ENCODE results near the gene HAAO. TPM values are rescaled to one million over a fixed set of nuclear protein-coding genes. Genes with fewer than 3 reads are reported as not detected.

The HAAO gene
- total RNA-seq, 4 donors from 2014 or later, result 1.9 to 29.4 (median 4.0) TPM; not detected in 1

DNA sequence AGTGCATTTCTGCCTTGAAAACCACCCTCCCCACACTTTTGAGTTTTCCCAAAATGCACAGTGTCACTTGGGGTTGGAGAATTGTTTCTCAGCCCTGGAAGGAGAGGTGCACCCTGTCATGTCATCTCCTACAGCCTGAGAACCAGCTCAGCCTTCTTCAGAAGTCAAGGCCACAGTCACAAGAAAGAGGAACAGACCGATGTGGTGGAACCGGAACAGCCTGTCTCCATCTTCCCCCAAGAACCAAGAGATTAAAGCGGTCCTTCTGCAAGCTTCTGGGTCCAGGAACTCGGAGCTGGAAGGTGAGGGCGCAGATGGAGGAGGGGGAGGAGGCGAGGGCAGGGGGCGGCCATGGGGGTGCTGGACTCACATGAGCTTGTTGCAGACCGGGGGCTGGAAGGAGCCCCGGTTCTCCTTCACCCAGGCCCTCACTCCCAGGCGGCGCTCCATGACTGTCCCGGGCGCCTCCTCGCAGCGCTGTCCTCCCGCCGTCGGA is 248 bp downstream of the HAAO start:
- Histone ChIP-seq H3K9me3 (no peaks in the 10 kb centered on the region), H3K4me3 (peak overlapping the region; percentile 56 to 64 (median 60)), H3K27me3 (no peaks in the 10 kb centered on the region), H3K36me3 (no peaks in the 10 kb centered on the region), H3K4me1 (peaks cover 0 to 22% (median 12%) of the 10 kb centered on the region in 4 donors), H3K27ac (peak overlapping the region; percentile 83 to 88 (median 86))
- no peak for TF ChIP-seq POLR2A (IDR thresholded peaks at IDR 0.05)
- no peak for TF ChIP-seq EP300 (IDR thresholded peaks at IDR 0.05; ENCODE audit: low read depth)
- TF ChIP-seq CTCF (IDR thresholded peaks at IDR 0.05), result no peak
- TF ChIP-seq POLR2AphosphoS5 (IDR thresholded peaks at IDR 0.05), result no peak
- in situ Hi-C loops (cut with MboI; ENCODE audit: low pct_ligation_motif_present in 1 of 4, low pct_unique_long_range_greater_than_20kb in 1 of 4, low sequenced_read_pairs in 3 of 4) (no loop called here), intact Hi-C loops (cut with DNase I; ENCODE audit: low total_unique reads) (no loop called here)
- WGBS, 2 donors (ENCODE audit: low coverage in 1 of 2), result 4% methylated on average over 18 of the region's 18 CpGs; no CpG with 5 or more reads in 1 of the 2 donors
- DNase-seq, result no peak

DNA sequence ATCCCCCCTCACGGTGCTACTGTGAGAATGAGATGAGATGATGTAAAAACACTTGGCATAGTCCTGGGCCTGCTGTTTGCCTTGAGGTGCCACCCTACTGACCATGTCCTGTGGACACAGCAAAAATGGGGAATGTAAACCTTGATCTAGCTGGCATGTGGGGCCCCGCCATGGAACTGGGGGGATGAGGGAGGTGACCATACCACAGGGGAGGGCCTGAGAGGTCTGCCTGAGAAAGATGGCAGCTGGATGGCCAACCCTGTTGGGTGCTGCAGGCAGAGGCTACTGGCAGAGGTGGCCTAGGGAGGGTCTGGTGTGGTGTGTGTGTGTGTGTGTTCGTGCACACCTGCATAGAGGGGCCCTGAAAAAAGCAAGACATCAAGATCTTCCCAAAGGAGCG is 777 bp downstream of the HAAO start:
- H3K36me3 ChIP-seq, result no peaks in the 10 kb centered on the region
- no peaks in the 10 kb centered on the region for H3K27me3 ChIP-seq
- DNase-seq, result no peak
- no peaks in the 10 kb centered on the region for H3K9me3 ChIP-seq
- H3K4me3 ChIP-seq, result peak overlapping the region in 2 of 4 donors; percentile 58 to 64
- peak overlapping the region in 3 of 4 donors; percentile 83 to 88 (median 85) for H3K27ac ChIP-seq
- WGBS, 2 donors (ENCODE audit: low coverage in 1 of 2), result 66% methylated on average over 4 of the region's 4 CpGs; no CpG with 5 or more reads in 1 of the 2 donors
- H3K4me1 ChIP-seq, result peaks cover 0 to 25% (median 12%) of the 10 kb centered on the region in 4 donors
- in situ Hi-C loops (cut with MboI; ENCODE audit: low pct_ligation_motif_present in 1 of 4, low pct_unique_long_range_greater_than_20kb in 1 of 4, low sequenced_read_pairs in 3 of 4), result no loop called here
- intact Hi-C loops (cut with DNase I; ENCODE audit: low total_unique reads), result no loop called here
- TF ChIP-seq POLR2A (IDR thresholded peaks at IDR 0.05) (no peak), EP300 (IDR thresholded peaks at IDR 0.05; ENCODE audit: low read depth) (no peak), POLR2AphosphoS5 (IDR thresholded peaks at IDR 0.05) (no peak), CTCF (IDR thresholded peaks at IDR 0.05) (no peak)

DNA sequence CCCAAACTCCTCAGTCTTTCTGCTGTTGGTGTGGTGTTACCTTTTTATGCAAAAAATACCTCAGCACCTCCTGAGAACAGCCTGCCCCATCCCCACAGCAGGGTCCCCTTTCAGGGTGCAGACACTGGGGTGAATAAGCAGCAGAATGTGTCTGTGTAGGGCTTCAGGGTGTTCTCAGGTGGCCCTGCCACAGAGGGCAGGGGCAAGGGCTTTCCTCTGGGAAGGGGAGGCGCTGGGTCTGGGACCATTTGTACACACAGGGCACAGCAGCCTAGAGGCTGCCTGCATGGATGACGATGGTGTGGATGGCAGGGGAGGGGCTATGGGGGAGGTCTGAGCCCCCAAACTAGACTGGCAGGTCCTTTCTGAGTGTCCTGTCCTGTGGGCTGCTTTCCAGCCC is 2.6 kb downstream of the HAAO start:
- peaks cover 0 to 21% (median 12%) of the 10 kb centered on the region in 4 donors for H3K4me1 ChIP-seq
- 90% methylated on average over 2 of the region's 2 CpGs; no CpG with 5 or more reads in 1 of the 2 donors for WGBS, 2 donors (ENCODE audit: low coverage in 1 of 2)
- H3K36me3 ChIP-seq, result no peaks in the 10 kb centered on the region
- no peaks in the 10 kb centered on the region for H3K27me3 ChIP-seq
- H3K27ac ChIP-seq, result no peak overlapping the region
- intact Hi-C loops (cut with DNase I; ENCODE audit: low total_unique reads), result no loop called here
- no peak overlapping the region for H3K4me3 ChIP-seq
- TF ChIP-seq CTCF (IDR thresholded peaks at IDR 0.05), result no peak
- no peak for TF ChIP-seq POLR2AphosphoS5 (IDR thresholded peaks at IDR 0.05)
- TF ChIP-seq POLR2A (IDR thresholded peaks at IDR 0.05), result no peak
- TF ChIP-seq EP300 (IDR thresholded peaks at IDR 0.05; ENCODE audit: low read depth), result no peak
- H3K9me3 ChIP-seq, result no peaks in the 10 kb centered on the region
- in situ Hi-C loops (cut with MboI; ENCODE audit: low pct_ligation_motif_present in 1 of 4, low pct_unique_long_range_greater_than_20kb in 1 of 4, low sequenced_read_pairs in 3 of 4), result no loop called here
- DNase-seq, result no peak

DNA sequence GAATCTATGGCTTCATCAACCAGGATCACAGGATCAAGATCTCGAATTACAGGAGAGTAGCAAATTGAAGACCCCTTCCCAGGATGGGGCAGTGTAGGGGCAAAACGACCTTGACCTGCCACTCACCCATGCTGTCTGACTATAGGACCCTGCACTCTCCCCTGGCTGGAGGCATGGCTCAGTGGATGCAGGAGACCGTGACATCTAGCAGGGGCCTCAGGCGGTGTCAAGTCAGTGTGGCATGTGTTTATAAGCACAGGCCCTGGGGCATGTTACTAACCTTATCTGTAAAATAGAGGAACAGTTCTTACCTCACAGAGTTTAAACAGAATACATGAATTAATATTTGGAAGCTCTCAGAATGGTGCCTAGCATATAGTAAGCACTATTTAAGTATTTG is 3.5 kb downstream of the HAAO start:
- DNase-seq, result no peak
- in situ Hi-C loops (cut with MboI; ENCODE audit: low pct_ligation_motif_present in 1 of 4, low pct_unique_long_range_greater_than_20kb in 1 of 4, low sequenced_read_pairs in 3 of 4), result no loop called here
- 67 to 100% methylated on average over 2 to 4 of the region's 4 CpGs for WGBS, 2 donors (ENCODE audit: low coverage in 1 of 2)

More for the DNA sequence above, 3.5 kb downstream of the HAAO start:
- Histone ChIP-seq H3K27me3 (no peaks in the 10 kb centered on the region), H3K4me3 (no peak overlapping the region), H3K9me3 (no peaks in the 10 kb centered on the region), H3K36me3 (no peaks in the 10 kb centered on the region), H3K27ac (no peak overlapping the region), H3K4me1 (peaks cover 0 to 21% (median 12%) of the 10 kb centered on the region in 4 donors)
- intact Hi-C loops (cut with DNase I; ENCODE audit: low total_unique reads), result no loop called here
- TF ChIP-seq POLR2A (IDR thresholded peaks at IDR 0.05) (no peak), POLR2AphosphoS5 (IDR thresholded peaks at IDR 0.05) (no peak), EP300 (IDR thresholded peaks at IDR 0.05; ENCODE audit: low read depth) (no peak), CTCF (IDR thresholded peaks at IDR 0.05) (no peak)

Data from transverse colon (tissue), 4 donors.